Amygdala (tissue), 56 donors: ENCODE data around the gene UBR2.
A peak's percentile ranks its signal among the peaks of the same experiment; 100 is the strongest.
"Not testable (repeated sequence)": the region's sequence is repeated elsewhere in the genome, so short reads cannot be mapped to it uniquely, and the experiment has no call there.

Experiments
- DNase-seq, 56 donors: peaks; one replicate each; lab custom pipeline; 2025; lab: John Stamatoyannopoulos, UW

The UBR2 gene

GRCh38 chr6:42720739-42721138 lies 156.9 kb downstream of the UBR2 start:
- DNase-seq: no peak

DNA sequence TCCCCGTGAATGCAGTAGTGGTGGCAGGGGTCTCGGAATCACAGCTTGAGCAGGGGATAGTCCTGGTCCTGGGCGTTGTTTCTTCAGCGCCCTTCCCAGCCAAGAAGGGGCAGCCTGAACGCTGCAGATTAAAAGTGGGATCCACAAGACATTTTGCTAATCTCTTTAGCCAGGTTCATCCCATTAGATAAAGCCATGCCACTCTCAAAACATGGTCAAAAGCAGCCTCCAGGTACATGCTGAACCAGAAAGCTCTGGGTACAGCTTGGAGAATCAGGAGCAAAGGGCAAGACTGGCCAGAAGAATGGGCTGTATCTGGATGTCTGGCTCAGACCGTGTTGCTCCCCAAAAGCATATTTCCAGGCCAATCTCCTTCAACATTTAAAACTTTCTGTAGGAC lies 158.7 kb downstream of the UBR2 start, which contains the start of gene PRPH2:
TSS of gene PRPH2 (minus strand) at position 101 of the 400 bp plus-strand sequence. CDS start 263 bp downstream, outside the sequence.
- DNase-seq: no peak

GRCh38 chr6:42724825-42725224 lies 161.0 kb downstream of the UBR2 start:
- DNase-seq: no peak

- no peak for DNase-seq
Measured at GRCh38 chr6:42726026-42726425, 162.2 kb downstream of the UBR2 start.

DNA sequence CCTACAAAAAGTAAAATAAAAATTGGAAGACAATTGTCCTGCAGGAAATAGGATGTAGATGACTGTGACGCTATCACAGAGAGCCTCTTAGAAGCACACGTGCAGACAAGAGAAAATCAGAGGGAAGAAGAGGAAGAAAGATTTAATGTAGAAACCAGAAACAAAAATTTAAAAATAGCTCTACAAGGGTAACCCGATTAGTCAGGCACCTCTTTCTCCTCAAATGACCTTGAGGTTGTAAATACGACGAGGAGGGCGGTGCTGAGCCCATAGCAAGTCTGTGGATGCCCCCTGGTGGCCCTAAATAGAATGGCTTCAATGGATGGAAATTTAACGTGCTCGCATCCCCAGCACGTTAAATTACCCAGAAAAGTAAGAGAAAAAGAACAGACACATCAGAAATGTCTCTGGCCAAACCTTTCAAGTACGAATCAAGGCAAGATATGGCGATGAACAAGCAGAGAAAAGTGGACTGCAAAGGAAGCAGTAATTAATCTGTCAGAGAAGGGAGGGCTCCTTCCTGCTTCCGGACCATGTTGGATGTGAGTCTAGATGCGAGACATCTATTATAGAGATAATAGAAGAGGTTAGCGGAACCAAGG lies 162.8 kb downstream of the UBR2 start:
- peak in 46 of 56 donors; percentile 2 to 81 (median 46) for DNase-seq

DNA sequence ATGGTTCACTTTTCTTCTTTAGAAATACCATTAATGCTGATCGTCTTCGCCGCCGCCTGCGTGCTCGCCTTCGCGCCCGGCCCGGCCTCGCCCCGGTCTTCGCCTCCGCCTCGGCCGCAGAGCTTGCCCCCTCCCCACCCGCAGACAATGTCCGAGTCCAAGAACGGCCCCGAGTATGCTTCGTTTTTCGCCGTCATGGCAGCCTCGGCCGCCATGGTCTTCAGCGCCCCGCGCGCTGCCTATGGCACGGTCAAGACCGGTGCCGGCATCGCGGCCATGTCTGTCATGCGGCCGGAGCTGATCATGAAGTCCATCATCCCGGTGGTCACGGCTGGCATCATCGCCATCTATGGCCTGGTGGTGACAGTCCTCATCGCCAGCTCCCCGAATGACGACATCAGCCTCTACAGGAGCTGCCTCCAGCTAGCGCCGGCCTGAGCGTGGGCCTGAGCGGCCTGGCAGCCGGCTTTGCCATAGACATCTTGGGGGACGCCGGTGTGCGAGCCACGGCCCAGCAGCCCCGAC lies 163.3 kb downstream of the UBR2 start:
- peak in 26 of 56 donors; percentile 3 to 47 (median 20) for DNase-seq

GRCh38 chr6:42727627-42728026 lies 163.8 kb downstream of the UBR2 start:
- no peak for DNase-seq

DNA sequence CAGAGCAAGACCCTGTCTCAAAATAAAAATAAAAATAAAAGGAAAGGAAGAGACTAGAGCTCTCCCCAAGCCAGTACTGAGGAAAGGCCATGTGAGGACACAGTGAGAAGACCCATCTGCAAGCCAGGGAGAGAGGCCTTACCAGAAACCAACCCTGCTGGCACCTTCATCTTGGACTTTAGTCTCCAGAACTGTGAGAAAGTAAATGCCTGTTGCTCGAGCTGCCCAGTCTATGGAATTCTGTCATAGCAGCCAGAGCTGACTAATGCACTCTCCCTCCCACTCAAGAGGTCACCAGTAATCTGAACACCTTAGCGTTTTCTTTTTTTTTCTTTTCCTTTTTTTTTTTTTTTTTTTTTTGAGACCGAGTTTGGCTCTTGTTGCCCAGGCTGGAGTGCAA lies 165.9 kb downstream of the UBR2 start:
- no peak for DNase-seq

- DNase-seq: not testable (repeated sequence)
Measured at GRCh38 chr6:42733867-42734481, 170.1 kb downstream of the UBR2 start.

DNA sequence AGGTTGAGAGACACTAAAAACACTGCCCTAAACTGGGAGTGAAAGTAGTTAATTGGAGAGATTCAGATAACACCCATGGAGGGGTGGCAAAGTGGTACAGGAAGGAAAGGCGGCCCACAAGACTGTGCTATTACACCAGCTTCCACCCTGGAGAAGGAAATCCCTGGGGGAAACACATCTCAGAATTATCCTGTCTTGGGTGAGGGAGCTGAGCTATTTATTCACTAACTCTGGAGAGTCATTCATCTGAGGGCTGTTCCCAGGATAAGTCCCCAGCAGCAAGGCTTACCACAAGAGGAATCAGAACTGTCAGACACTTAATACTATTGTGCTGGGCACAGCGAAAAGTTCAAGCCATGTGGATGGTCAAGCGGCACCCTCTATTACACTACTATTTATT lies 172.1 kb downstream of the UBR2 start:
- DNase-seq: no peak

GRCh38 chr6:42740725-42741124 lies 176.9 kb downstream of the UBR2 start:
- no peak for DNase-seq

DNA sequence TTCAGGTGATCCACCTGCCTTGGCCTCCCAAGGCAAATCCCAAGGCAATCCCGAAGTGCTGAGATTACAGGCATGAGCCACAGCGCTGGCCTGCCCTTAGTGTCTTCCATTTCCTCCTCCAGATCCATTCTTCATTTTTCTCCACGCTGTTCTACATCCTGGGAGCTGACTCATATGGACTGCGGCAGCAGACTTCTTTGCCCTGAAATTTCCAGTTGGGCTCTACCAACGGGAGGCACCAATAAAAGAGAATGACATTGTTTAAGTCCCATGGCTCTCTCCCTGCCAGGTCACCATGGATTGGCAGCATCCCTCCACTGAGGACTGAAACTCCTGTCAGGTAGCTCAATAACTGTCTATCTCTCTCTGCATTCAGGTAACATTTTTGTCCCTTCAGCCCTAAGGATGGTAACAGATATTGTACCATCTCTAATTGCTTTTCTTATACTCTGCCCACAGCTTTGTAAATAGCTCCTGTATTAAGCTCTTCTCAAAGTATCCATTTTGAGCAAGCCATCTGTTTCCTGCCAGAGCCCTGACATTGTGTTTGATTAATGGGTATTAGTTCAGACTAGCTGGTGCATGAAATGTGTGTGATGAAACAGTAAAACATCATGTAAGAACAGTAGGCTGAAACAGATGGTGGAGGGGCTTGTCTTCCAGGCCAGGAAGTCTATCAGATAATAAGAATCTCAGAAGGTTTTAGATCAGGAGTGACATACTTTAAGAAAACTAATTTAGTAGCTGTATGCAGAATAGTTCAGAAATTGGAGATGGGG lies 178.5 kb downstream of the UBR2 start:
- peak in 2 of 56 donors; percentile 2 to 7 for DNase-seq
